AG04449 (cell line): ENCODE results near the gene THADA.
"Not testable (repeated sequence)": the region's sequence is repeated elsewhere in the genome, so short reads cannot be mapped to it uniquely, and the experiment has no call there.

ENCODE experiments used
- CTCF ChIA-PET: fragments of 350-600 bp; formaldehyde crosslinking; extraction: SDS; loops from one replicate; lab custom pipeline; 2021; ENCODE audit warnings: antibody characterized with exemption; lab: Yijun Ruan, JAX
- POLR2A ChIA-PET: fragments of 400-600, 350-600 bp; formaldehyde crosslinking; extraction: SDS; loops from one replicate; lab custom pipeline; 2020; ENCODE audit warnings: antibody characterized with exemption, inconsistent platforms; lab: Yijun Ruan, JAX
- DNase-seq: peaks from one replicate; pipeline ENCODE4 v3.0.0-alpha.2; 2010; ENCODE audit warnings: low read depth, low spot score
- H3K4me3 ChIP-seq: 2 replicates; pipeline ENCODE4 v1.5.1; 2011; ENCODE audit warnings: low read depth, mild to moderate bottlenecking, control low read depth, low read length
- CTCF ChIP-seq: IDR thresholded peaks from one replicate; pipeline ENCODE4 v1.5.1; 2011; ENCODE audit warnings: mild to moderate bottlenecking, moderate library complexity, low read length, control low read depth, inconsistent platforms; ENCODE audit not compliant: insufficient read depth; ENCODE audit errors: missing control alignments

THADA gene

GRCh38 chr2:43292297-43292696 lies 303.5 kb downstream of the THADA start:
- ChIA-PET CTCF (no interaction called here), POLR2A (no interaction called here)
- H3K4me3 ChIP-seq: no peak overlapping the region
- TF ChIP-seq CTCF: no peak
- no peak for DNase-seq

GRCh38 chr2:43289331-43289730 lies 306.5 kb downstream of the THADA start:
- TF ChIP-seq CTCF: no peak
- ChIA-PET POLR2A (no interaction called here), CTCF (interaction anchor here (1.6 kb wide), 1 partner anchor 195 kb away, joined by 3 read pairs; no protein-coding TSS in a partner anchor)
- DNase-seq: no peak
- H3K4me3 ChIP-seq: no peak overlapping the region

- ChIA-PET POLR2A (no interaction called here), CTCF (interaction anchor here (1.6 kb wide), 1 partner anchor 196 kb away, joined by 3 read pairs; no protein-coding TSS in a partner anchor)
- no peak overlapping the region for H3K4me3 ChIP-seq
- no peak for DNase-seq
- no peak for TF ChIP-seq CTCF
Observed at GRCh38 chr2:43288417-43289305, 307.2 kb downstream of the THADA start.

GRCh38 chr2:43285987-43286386 lies 309.9 kb downstream of the THADA start:
- POLR2A ChIA-PET: no interaction called here
- CTCF ChIA-PET: interaction anchor here (1.4 kb wide), 1 partner anchor 10 kb away, joined by 4 read pairs; no protein-coding TSS in a partner anchor
- no peak overlapping the region for H3K4me3 ChIP-seq
- no peak for TF ChIP-seq CTCF
- no peak for DNase-seq

GRCh38 chr2:43284967-43285366 lies 310.9 kb downstream of the THADA start:
- H3K4me3 ChIP-seq: no peak overlapping the region
- POLR2A ChIA-PET: no interaction called here
- TF ChIP-seq CTCF: no peak
- DNase-seq: no peak
- CTCF ChIA-PET: interaction anchor here (1.5 kb wide), 1 partner anchor 199 kb away, joined by 4 read pairs; no protein-coding TSS in a partner anchor

- DNase-seq, POLR2A ChIA-PET, H3K4me3 ChIP-seq: not testable (repeated sequence)
- CTCF ChIA-PET: interaction anchor here (1.5 kb wide), 1 partner anchor 200 kb away, joined by 4 read pairs; no protein-coding TSS in a partner anchor
Observed at GRCh38 chr2:43284347-43284746, 311.5 kb downstream of the THADA start.
